Activated naive CD4-positive, alpha-beta T cell treated with Interleukin-2 at 50 U/mL for 16 hours (primary cell): ENCODE measurements around the gene SRGAP2B.
"Not testable (repeated sequence)": the region's sequence is repeated elsewhere in the genome, so short reads cannot be mapped to it uniquely, and the experiment has no call there.

Experiments
- DNase-seq: peaks from one replicate; pipeline ENCODE4 v3.0.0-alpha.2; 2020

The SRGAP2B gene

DNA sequence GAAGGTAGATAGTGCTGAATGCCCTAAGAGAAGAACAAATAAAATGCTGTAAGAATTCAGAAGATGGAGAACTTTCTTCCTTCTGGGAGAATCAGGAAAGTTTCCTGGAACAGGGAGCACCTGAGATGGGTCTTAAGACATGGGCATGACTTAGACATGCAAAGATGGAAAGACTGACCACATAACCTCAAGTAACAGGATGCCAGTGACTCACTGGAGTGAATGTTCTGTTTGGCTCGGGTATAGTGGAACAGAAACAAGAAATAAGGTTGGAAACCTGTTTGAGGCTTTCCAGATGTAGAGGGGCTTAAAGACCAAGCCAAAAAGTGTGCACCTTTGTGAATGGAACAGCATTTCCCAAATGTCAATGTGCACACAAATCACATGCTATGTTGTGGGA lies 102.2 kb downstream of the SRGAP2B start:
- DNase-seq: not testable (repeated sequence)

DNA sequence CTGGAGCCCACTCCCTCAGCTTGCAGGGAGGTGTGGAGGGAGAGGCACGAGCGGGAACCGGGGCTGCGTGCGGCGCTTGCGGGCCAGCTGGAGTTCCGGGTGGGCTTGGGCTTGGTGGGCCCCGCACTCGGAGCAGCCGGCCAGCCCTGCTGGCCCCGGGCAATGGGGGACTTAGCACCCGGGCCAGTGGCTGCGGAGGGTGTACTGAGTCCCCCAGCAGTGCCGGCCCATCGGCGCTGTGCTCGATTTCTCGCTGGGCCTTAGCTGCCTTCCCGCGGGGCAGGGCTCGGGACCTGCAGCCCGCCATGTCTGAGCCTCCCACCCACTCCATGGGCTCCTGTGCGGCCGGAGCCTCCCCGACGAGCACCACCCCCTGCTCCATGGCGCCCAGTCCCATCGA lies 104.5 kb downstream of the SRGAP2B start:
- not testable (repeated sequence) for DNase-seq

DNA sequence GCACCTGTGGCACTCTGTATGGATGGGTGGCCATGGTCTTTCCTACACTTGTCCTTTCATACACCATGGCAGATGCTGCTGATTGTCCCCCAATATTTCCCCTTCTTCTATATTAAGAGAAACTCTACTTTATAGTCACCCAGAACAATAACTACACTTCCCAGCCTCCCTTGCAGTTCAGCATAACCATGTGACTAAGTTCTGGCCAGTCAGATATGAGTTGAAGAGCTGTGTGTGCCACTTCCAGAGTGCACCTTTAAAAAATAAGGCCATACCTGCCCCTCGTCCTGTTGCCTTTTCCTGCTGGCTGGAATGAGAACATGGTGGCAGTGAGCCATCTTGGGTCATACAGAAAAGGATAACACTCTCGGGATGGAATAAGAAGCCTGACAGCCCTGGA lies 108.0 kb downstream of the SRGAP2B start:
- DNase-seq: not testable (repeated sequence)

DNA sequence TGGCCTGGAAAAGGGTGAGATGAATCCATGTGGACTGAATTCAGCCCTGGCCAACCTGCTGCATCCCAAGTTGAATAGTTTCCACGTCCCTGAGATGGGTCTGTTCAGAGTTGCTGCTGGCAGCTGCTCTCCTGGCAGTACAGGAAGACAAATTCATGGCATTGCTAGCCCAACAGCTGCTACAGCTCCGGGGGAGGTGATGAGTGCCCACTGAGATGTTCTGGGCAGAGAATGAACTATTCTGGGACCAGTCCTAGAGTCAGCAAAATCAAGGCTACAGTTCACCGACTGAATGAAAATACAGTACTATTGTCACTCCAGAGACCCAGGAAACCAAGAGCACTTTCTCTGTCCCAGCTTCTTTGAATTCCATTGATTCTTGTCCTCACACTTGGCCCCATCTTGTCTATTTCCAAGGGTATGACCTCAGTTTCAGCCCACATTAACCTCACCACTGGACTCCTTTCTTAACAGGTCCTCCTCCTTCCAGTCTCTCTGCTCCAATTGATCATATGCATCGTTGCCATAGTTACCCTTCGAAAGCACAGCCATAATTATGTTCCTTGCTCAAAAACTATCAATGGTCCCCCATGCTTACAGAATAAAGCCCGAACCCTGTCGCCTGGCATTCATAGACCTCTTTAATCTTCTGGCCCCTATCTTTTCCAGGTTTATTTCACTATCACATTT lies 108.8 kb downstream of the SRGAP2B start:
- DNase-seq: not testable (repeated sequence)

DNA sequence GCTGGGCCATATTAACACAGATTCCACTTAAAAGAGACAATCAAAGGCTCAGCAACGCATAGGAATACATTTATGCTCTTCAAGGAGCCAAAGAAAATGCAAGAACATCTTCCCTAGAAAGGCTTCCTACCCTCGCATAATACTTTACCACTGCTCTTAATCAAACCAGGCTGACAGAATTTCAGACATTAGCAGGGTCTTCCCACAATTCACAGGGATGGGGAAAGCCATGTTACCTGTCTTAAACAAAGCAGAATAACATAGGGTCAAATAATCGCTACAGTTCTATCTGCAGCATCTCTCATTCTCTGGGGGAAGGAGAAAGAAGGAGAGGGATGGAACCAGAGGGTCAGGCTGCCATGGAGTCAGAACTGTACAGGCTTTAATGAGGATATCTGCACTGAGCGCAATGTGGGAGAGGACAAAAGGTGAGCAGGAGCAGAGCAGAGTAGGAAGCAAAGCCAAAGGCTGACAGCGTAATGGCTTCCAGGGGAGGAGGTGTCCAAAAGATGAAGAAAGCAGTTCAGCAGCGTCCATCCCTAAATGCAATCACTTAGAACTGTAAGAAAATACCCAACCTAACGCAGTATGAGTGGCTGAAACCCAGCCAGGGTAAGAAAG lies 109.5 kb downstream of the SRGAP2B start:
- DNase-seq: not testable (repeated sequence)

DNA sequence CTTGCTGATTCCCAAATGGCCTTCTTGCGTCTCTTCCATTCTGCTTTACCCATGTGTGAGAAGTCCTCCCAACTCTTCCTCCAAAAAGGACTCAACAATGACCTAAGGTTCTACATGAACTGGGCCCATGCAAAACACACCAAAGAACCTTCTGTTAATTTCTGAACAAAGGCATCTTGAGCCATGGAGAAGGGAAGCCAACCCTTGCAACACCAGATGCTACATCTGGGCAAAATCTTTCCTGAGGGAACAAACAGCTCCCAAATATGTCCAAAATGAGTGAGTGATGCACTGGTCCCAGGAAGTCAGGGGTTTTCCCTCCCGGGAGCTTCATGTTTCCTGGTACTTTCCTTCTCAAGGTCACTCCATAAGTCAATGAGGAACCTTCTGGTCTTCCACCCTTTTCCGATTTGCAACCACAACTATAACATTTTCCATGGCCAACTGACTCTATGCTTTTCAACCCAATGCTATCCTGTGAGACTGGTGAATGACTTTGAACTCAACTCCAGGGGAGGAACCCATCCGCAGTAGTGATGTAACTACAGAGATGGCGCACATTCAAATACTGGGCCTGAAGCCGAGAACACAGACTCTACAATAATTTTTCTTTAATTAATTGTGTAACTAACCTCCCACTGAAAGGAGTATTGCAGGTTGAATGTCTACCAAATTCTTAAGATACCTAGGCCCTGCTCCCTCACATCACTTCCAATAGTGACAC lies 112.2 kb downstream of the SRGAP2B start:
- not testable (repeated sequence) for DNase-seq

DNA sequence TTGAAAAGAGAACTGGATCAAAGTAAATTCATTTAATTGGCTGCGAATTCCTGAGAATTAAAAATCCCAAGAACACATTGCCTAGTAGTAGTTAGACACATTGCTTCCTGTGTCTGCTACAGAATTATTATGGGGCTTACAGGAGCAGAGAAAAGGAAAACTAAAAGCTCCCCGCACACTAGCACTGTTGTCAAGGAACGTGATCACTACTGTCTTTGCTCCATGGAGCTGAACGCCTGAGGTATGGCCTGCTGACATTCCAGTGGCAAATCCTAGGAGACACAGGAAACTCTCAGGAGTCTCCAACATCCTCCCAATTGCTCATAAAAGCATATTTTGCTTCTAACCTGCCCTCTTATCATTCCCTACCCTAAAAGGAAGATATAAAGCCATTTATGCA lies 114.0 kb downstream of the SRGAP2B start:
- not testable (repeated sequence) for DNase-seq

DNA sequence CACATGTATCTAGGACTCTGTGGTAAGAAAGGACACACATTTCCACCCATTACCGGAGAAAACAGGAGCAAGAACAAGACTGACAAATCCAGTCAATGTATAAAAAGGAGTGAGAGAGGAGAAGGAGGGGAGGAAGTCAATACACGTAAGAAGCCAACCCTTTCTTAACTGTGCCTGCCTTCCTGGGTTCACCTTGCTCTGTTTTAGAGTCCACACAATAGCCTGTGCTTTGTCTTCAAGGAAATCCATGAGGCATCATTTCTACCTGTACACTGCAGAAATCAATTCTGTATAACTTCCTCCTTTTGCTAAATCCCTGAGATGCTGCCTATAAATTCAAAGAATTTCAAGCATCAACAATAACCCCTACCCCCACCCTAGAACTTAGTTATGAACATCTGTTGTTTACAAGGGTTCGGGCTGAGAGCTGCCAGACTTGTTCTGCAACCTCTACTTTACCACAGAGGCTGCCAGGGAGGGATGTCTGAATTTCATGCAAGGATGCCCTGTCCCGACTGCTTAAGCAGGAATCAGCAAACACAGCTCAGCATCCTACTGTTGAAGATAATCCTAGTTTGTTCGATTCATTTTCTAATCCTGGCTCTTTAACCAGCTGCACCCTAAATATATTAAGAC lies 115.0 kb downstream of the SRGAP2B start:
- DNase-seq: not testable (repeated sequence)

DNA sequence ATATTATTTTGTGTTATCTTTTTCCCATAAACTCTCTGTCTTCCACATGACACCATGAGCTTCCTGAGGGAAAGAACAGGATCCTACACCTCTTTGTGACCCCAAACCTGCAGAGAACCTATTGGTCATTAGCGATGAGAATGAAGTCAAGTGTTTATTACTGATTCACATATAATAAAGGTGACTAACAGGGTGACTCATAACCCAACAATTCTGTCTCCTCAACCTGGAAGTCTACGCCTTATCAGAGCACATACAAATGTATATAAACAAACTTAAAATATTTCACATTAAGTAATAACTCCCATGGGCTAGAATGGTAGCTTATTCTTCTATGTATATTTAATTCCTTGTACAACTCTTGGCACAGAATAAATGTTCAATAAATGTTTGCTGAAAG lies 117.3 kb downstream of the SRGAP2B start:
- not testable (repeated sequence) for DNase-seq

DNA sequence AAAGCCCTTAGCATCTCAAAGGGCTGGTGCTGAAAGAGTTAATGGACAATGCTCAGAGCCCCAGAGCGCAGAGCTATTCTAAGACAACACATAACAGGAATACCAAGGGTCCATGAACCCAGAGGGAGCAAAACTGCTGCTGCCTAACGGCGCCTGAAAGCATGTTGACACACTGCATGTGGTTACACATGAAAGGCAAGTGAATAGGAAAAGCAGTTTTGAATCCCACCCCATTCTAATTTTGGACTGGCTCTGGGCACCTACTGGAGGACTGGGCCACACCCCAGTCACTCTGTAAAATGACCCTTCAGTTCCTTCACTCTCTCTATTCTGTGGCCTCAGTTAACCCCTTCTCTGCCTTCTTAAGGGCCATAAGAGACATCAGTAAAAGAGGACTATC lies 123.2 kb downstream of the SRGAP2B start:
- not testable (repeated sequence) for DNase-seq

DNA sequence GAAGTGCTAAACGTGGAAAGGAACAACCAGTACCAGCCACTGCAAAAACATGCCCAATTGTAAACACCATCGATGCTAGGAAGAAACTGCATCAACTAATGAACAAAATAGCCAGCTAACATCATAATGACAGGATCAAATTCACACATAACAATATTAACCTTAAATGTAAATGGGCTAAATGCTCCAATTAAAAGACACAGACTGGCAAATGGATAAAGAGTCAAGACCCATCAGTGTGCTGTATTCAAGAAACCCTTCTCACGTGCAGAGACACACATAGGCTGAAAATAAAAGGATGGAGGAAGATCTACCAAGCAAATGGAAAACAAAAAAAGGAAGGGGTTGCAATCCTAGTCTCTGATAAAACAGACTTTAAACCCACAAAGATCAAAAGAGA lies 128.6 kb downstream of the SRGAP2B start:
- not testable (repeated sequence) for DNase-seq

DNA sequence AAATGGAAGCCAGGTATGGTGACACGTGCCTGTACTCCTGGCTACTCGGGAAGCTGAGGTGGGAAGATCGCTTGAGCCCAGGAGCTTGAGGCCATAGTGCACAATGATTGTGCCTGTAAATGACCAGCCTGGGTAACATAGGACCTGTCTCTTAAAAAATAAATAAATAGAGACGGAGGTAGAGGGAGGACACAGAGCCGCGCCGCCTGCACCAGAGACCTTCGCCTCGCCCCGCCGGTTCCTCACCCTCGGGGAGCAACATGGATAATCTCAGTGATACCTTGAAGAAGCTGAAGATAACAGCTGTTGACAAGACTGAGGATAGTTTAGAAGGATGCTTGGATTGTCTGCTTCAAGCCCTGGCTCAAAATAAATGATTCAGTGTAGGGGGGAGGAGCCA lies 130.4 kb downstream of the SRGAP2B start:
- DNase-seq: not testable (repeated sequence)

DNA sequence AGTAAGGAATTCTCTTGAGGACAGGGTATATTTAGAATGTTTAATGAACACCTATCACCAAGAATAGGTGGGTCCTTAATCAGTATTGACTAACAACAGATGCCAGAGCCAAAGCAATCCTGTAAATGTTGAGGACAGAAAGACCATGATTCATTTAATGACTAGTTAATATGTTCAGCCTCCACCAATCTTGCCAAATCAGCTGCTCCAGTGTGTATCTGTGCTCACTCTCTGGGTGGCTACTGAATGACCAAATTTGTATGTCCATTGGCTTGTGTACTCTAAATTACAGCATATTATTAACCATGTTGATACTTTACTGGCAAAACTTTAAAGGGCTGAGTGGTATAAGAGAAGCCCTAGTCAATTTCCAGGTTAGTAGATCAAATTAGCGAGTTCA lies 130.9 kb downstream of the SRGAP2B start:
- DNase-seq: not testable (repeated sequence)

DNA sequence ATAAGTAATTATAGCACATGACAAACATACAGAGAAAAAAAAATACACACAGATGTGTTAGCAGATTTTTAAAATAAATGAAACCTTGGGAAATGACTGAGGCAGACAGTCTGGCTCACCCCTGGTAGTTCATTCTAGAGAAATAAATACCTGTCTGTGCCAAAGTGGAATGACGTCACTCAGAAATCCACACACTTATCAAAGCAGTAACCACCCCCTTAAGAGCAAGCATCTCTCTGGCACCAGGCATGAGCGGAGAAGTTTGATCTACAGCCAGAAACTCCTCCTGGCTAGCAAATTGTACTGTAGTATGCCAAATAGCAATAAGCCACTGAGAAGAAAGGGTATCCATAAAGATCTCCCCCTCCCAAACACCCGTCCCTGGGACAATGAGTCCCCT lies 131.6 kb downstream of the SRGAP2B start:
- DNase-seq: not testable (repeated sequence)

DNA sequence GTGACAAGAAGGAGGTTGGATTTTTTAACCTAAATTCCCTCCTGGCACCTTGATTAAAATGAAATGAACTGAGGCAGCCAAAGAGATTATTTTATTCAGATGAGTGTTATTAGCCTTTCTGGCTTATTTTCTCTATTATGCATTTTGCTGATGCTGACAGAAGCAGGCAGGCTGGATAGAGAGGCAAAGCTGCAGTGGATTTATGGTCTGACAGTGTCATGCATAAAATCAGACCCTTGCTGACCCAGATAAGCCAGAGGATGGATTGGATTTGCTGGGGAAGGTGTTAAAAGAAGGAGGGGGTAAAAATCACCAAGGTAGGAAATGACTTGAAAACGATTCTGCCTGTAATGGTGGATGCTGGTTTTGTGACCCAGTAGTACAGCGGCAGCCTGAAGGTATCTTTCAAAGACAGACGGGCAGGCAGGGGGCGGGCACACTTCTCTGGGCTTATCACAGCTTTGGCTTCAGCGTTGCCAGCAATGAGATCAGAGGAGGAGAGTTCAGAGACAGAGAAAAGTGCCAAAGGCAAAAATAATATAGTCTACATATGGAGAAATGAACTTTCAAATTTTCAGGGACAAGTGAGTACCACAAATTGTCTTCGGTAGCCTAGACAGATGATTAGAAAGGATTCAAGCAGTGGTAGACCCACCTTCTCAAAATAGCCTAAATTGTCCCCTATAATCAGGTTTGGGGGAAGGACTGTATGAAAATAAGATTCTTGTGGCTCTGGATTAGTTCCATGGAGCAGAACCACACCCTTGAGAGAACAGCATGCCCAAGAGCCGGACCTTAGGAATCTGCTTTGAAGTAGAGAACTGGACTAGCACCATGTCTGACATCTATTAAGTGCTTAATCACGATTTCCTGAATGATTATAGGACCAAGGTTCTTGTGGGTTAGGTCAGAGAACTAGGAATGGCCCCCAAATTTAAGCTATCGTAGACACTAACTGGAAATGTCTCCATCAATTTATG lies 133.2 kb downstream of the SRGAP2B start:
- DNase-seq: not testable (repeated sequence)

DNA sequence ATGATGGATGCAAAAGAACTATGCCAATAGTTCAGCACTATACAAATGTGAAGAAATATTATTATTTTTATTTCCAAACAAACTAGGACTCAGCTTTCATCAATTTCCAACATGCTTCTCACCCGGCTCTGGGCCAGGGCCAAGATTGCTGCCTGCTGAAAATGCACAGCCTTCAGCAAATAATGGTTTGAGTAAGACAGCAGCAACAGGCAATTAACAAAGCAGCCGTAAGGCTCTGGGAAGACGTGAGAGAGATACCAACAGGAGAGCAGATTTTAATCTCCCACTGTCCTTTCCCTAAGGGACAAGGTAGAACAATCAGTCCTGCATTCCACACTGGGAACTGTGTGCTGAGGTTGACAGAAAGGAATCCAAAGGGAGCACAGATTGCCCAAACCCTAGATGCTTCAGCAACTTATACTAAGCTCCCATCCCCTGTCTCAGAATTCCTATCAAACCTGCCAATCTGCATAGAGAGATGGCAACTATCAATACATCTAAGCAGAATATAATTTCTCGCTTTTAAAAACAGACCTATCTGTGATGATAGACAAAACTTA lies 134.1 kb downstream of the SRGAP2B start:
- not testable (repeated sequence) for DNase-seq

DNA sequence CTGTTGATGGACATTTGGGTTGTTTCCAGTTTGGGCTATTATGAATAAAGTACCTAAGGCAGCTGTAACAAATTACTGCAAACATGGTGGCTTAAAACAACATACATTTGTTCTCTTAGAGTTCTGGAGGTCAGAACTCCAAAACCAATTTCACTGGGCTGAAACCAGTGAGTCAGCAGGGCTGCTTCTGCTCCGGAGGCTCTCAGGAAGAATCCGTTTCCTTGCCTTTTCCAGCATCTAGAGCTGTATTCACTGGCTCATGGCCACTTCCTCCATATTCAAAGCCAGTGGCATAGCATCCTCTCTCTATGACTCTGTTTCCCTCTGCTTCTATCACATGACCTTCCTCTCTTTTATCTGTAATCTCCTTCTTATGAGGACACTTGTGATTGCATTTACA lies 146.7 kb downstream of the SRGAP2B start:
- not testable (repeated sequence) for DNase-seq

DNA sequence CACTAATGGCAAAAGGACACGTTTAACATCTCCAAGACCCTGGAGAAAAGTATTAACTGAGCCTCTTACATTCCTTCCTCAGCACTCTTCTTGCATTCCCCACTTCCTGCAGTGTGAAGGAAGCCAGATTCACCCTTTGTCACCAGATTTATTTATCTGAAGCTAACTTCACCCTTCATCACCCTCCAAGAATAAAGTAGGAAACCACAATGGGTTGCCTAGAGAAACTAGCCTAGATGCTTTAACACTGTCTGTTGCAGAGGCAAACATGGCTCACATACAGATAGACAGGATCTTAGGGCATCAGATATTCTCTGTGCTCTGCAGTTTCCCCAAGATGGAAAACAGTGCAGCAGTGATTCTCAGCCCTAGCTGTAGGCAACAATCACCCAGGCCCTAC lies 147.6 kb downstream of the SRGAP2B start:
- DNase-seq: not testable (repeated sequence)

DNA sequence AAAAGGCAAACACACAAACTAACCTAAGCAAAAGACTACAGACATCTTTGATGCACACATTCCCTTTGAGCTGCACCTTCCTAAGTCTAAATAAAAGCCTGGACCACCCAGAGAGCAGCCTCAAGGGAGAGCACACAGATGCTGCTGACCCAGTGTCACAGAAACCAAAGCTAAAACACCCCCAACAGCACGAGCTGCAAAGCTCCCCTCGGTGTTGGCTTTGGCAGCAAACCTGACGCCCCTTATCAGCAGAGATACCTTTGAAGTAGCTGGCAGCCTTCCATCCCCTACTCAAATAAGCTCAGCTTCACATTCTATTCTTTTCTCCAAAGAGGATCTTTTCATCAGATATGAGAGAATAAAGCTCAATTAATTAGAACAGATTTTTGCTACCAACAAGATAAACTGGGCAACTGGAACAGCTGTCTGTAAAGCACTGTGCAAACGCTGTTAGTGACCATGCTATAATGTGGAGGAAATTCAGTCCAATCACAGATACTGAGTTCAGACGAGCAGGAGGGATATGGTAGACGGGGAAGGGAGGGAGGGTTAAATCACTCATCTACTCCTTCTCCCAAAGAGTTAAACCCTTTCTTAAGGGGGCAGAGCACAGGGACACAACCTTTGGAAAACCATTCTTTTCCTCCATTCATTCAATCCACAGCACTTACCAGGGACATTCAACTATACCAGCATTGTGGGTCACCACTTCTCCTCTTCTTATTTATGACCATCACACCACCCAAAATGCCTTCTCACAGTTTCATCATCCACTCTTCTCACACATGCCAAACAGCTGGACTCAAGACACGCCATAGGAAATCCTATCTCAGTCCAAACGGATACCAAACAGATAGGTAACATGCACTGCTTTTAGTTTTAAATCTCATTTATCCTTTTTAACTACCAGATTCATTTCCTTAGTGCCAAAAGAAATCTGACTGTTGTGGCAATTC lies 148.3 kb downstream of the SRGAP2B start:
- DNase-seq: not testable (repeated sequence)

DNA sequence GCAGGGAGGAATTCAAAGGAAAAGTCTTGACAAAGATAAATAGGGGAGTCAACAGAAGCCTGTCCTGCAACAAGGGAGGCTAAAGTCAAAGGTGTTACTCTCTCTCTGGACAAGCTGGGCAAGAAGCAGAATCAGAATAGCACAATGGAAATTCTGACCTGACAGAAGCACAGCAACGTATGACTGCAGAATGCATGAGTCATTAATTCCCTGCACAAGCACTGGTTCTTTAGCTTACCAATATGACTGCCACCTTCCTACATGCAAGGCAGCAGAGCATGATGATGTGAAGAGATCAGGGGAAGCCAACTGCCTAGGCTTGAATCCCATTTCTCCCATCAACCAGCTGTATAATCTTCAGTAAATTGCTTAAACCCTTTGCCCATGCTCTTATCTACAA lies 153.4 kb downstream of the SRGAP2B start:
- not testable (repeated sequence) for DNase-seq

DNA sequence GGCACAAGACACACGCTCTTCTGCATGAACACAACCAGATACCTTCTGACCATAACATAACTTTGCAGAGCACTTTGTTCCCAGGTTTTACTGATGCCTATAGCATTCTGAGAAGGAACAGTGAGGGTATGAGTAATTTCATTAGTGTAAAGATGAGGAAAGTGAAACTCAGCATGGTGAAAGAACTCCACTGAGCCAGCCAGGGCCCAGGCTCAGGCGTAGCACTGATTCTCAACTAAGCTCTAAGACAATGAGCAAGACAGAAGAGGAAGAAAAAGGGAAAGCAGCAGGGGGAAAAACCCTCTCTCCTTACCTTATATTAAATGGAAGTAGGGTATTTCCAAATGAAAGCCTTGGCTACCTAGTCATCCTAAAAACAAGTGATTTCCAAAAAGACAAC lies 155.1 kb downstream of the SRGAP2B start:
- not testable (repeated sequence) for DNase-seq
